Naive thymus-derived CD4-positive, alpha-beta T cell (primary cell): ENCODE measurements around the gene GGCT. TPM values are rescaled to one million over a fixed set of nuclear protein-coding genes. Genes with fewer than 3 reads are reported as not detected.

Experiments used
- ATAC-seq: fragments of 150-1000 bp; cut with Tn5 transposase; 2 replicates; pipeline ENCODE4 v1.10.0; 2021; ENCODE audit warnings: mild to moderate bottlenecking, moderate library complexity
- CTCF ChIA-PET: fragments of 350-600 bp; sonication (Branson Sonifier 250); formaldehyde crosslinking; loops from one replicate; lab custom pipeline; 2021; ENCODE audit warnings: antibody characterized with exemption; lab: Charles Lee
- POLR2A ChIA-PET: fragments of 350-600 bp; sonication (Branson Sonifier 250); formaldehyde crosslinking; loops from one replicate; lab custom pipeline; 2021; ENCODE audit warnings: antibody characterized with exemption, inconsistent platforms; lab: Charles Lee
- DNase-seq, 9 donors: peaks; one replicate each; pipeline versions ENCODE4 v3.0.0 to v3.0.0-alpha.2; 2020 to 2022; ENCODE audit warnings: mixed read lengths in 1 of 9
- H3K27ac ChIP-seq: one replicate; pipeline ENCODE4 v1.7.0; 2013; ENCODE audit warnings: mild to moderate bottlenecking, low read depth, low read length, moderate library complexity
- H3K27me3 ChIP-seq, 2 donors: one replicate each; pipeline ENCODE4 v1.7.0; 2013; ENCODE audit warnings: low read length in 2 of 2, mild to moderate bottlenecking in 2 of 2, moderate library complexity in 2 of 2; ENCODE audit not compliant: control insufficient read depth in 2 of 2, insufficient read depth in 2 of 2
- H3K36me3 ChIP-seq, 3 experiments: 1 replicate in 2 of 3; 2 replicates in 1 of 3; pipeline ENCODE4 v1.7.0; 2013; ENCODE audit warnings: low read length in 3 of 3, mild to moderate bottlenecking in 3 of 3, moderate library complexity in 1 of 3; ENCODE audit not compliant: insufficient read depth in 3 of 3, control insufficient read depth in 2 of 3
- H3K4me1 ChIP-seq, 2 donors: one replicate each; pipeline ENCODE4 v1.7.0; 2013; ENCODE audit warnings: low read length in 2 of 2, mild to moderate bottlenecking in 2 of 2, moderate library complexity in 1 of 2; ENCODE audit not compliant: control insufficient read depth in 2 of 2, insufficient read depth in 2 of 2
- H3K4me3 ChIP-seq: 2 replicates; pipeline ENCODE4 v1.7.0; 2013; ENCODE audit warnings: mild to moderate bottlenecking, low read length
- H3K9me3 ChIP-seq, 3 experiments: 1 replicate in 2 of 3; 2 replicates in 1 of 3; pipeline ENCODE4 v1.7.0; 2013; ENCODE audit warnings: low read length in 3 of 3; ENCODE audit not compliant: control insufficient read depth in 2 of 3
- H3K27ac Mint-ChIP-seq, 9 donors: one replicate each; pipeline ENCODE4 v1.8.0; 2020 to 2022; ENCODE audit warnings: mixed read lengths in 9 of 9, mild to moderate bottlenecking in 8 of 9, moderate library complexity in 5 of 9, inconsistent platforms in 2 of 9
- H3K27me3 Mint-ChIP-seq, 5 donors: one replicate each; pipeline ENCODE4 v1.8.0; 2021 to 2022; ENCODE audit warnings: mixed read lengths in 5 of 5, mild to moderate bottlenecking in 1 of 5
- H3K36me3 Mint-ChIP-seq, 5 donors: one replicate each; pipeline ENCODE4 v1.8.0; 2020 to 2022; ENCODE audit warnings: mixed read lengths in 5 of 5, mild to moderate bottlenecking in 3 of 5, inconsistent platforms in 1 of 5
- H3K4me1 Mint-ChIP-seq, 7 donors: one replicate each; pipeline ENCODE4 v1.8.0; 2020 to 2022; ENCODE audit warnings: mixed read lengths in 7 of 7, mild to moderate bottlenecking in 3 of 7, inconsistent platforms in 1 of 7
- H3K4me3 Mint-ChIP-seq, 10 donors: one replicate each; pipeline ENCODE4 v1.8.0; 2020 to 2022; ENCODE audit warnings: mild to moderate bottlenecking in 10 of 10, mixed read lengths in 10 of 10, moderate library complexity in 6 of 10, inconsistent platforms in 2 of 10
- H3K9me3 Mint-ChIP-seq, 11 donors: one replicate each; pipeline ENCODE4 v1.8.0; 2020 to 2022; ENCODE audit warnings: mixed read lengths in 11 of 11, mild to moderate bottlenecking in 4 of 11, inconsistent platforms in 1 of 11, moderate library complexity in 1 of 11
- intact Hi-C, 2 donors: fragments of 100-400 bp; cut with micrococcal nuclease; formaldehyde crosslinking; loops; one replicate each; pipeline ENCODE4 v1.15.1; 2023
- polyA plus RNA-seq, 2 donors: library from polyadenylated mRNA; unstranded; fragments of 300-500 nt; fragmentation: Illumina TruSeq; gene quantifications; one replicate each; pipeline ENCODE4 v1.2.3, GENCODE V29; 2021
- total RNA-seq, 6 experiments: library from RNA in 5 of 6; stranded (reverse) in 5 of 6; gene quantifications; 1 replicate in 5 of 6; 2 replicates in 1 of 6; pipeline ENCODE4 v1.2.3 and lab custom pipeline; 2021 to 2026

The GGCT gene
- total and polyA plus RNA-seq, 7 experiments from 2014 or later = 9.5 to 39.2 (median 11.4) TPM

GRCh38 chr7:30458311-30458710, 46.3 kb downstream of the GGCT start:
- peaks cover 0 to 46% (median 12%) of the 10 kb centered on the region in 5 donors for H3K36me3 Mint-ChIP-seq
- no peaks in the 10 kb centered on the region for H3K27me3 ChIP-seq
- no peaks in the 10 kb centered on the region for H3K4me1 ChIP-seq
- H3K36me3 ChIP-seq = peaks cover 3 to 54% (median 6%) of the 10 kb centered on the region in 3 experiments
- ChIA-PET CTCF (no interaction called here), POLR2A (no interaction called here)
- no peaks in the 10 kb centered on the region for H3K9me3 Mint-ChIP-seq
- DNase-seq (no peak), ATAC-seq (no peak)
- intact Hi-C loops = no loop called here
- no peaks in the 10 kb centered on the region for H3K27me3 Mint-ChIP-seq
- H3K4me3 ChIP-seq = no peak overlapping the region
- no peaks in the 10 kb centered on the region for H3K9me3 ChIP-seq
- peaks cover 0 to 10% (median 0%) of the 10 kb centered on the region in 7 donors for H3K4me1 Mint-ChIP-seq
- no peak overlapping the region for H3K4me3 Mint-ChIP-seq
- no peak overlapping the region for H3K27ac Mint-ChIP-seq
- H3K27ac ChIP-seq = no peak overlapping the region

- Histone ChIP-seq H3K4me3 (no peak overlapping the region), H3K27me3 (no peaks in the 10 kb centered on the region), H3K36me3 (peaks cover 3 to 79% (median 6%) of the 10 kb centered on the region in 3 experiments), H3K4me1 (no peaks in the 10 kb centered on the region), H3K27ac (no peak overlapping the region), H3K9me3 (no peaks in the 10 kb centered on the region)
- CTCF ChIA-PET = no interaction called here
- POLR2A ChIA-PET = no interaction called here
- Mint-ChIP-seq H3K36me3 (peaks cover 3 to 45% (median 8%) of the 10 kb centered on the region in 5 donors), H3K4me3 (no peak overlapping the region), H3K27me3 (no peaks in the 10 kb centered on the region), H3K9me3 (no peaks in the 10 kb centered on the region), H3K4me1 (peaks cover 0 to 4% (median 0%) of the 10 kb centered on the region in 7 donors), H3K27ac (no peak overlapping the region)
- intact Hi-C loops = no loop called here
- ATAC-seq (no peak), DNase-seq (no peak)
Measured at GRCh38 chr7:30453921-30454320, 50.7 kb downstream of the GGCT start.

- Mint-ChIP-seq H3K27me3 (no peaks in the 10 kb centered on the region), H3K9me3 (no peaks in the 10 kb centered on the region), H3K36me3 (peaks cover 0 to 46% (median 11%) of the 10 kb centered on the region in 5 donors), H3K4me3 (no peak overlapping the region), H3K4me1 (peaks cover 0 to 4% (median 0%) of the 10 kb centered on the region in 7 donors), H3K27ac (no peak overlapping the region)
- POLR2A ChIA-PET = no interaction called here
- Histone ChIP-seq H3K4me1 (no peaks in the 10 kb centered on the region), H3K27me3 (no peaks in the 10 kb centered on the region), H3K27ac (no peak overlapping the region), H3K9me3 (no peaks in the 10 kb centered on the region), H3K36me3 (peaks cover 3 to 87% (median 6%) of the 10 kb centered on the region in 3 experiments), H3K4me3 (no peak overlapping the region)
- ATAC-seq (no peak), DNase-seq (no peak)
- intact Hi-C loops = no loop called here
- CTCF ChIA-PET = no interaction called here
Measured at GRCh38 chr7:30453016-30453415, 51.6 kb downstream of the GGCT start.

GRCh38 chr7:30452280-30452930, 52.2 kb downstream of the GGCT start:
- ChIA-PET CTCF (no interaction called here), POLR2A (no interaction called here)
- H3K4me3 ChIP-seq = no peak overlapping the region
- ATAC-seq (no peak), DNase-seq (no peak)
- Mint-ChIP-seq H3K36me3 (peaks cover 0 to 52% (median 15%) of the 10 kb centered on the region in 5 donors), H3K4me1 (peaks cover 0 to 4% (median 0%) of the 10 kb centered on the region in 7 donors), H3K27me3 (no peaks in the 10 kb centered on the region), H3K4me3 (no peak overlapping the region), H3K9me3 (no peaks in the 10 kb centered on the region), H3K27ac (no peak overlapping the region)
- H3K27me3 ChIP-seq = no peaks in the 10 kb centered on the region
- H3K9me3 ChIP-seq = no peaks in the 10 kb centered on the region
- intact Hi-C loops = no loop called here
- H3K36me3 ChIP-seq = peaks cover 3 to 88% (median 11%) of the 10 kb centered on the region in 3 experiments
- H3K4me1 ChIP-seq = no peaks in the 10 kb centered on the region
- no peak overlapping the region for H3K27ac ChIP-seq

- Mint-ChIP-seq H3K4me3 (no peak overlapping the region), H3K9me3 (no peaks in the 10 kb centered on the region), H3K4me1 (peaks cover 0 to 4% (median 0%) of the 10 kb centered on the region in 7 donors), H3K27ac (no peak overlapping the region), H3K36me3 (peaks cover under 1 to 56% (median 19%) of the 10 kb centered on the region in 5 donors), H3K27me3 (no peaks in the 10 kb centered on the region)
- Histone ChIP-seq H3K9me3 (no peaks in the 10 kb centered on the region), H3K27me3 (no peaks in the 10 kb centered on the region), H3K4me3 (no peak overlapping the region), H3K36me3 (peaks cover 3 to 90% (median 15%) of the 10 kb centered on the region in 3 experiments), H3K4me1 (no peaks in the 10 kb centered on the region), H3K27ac (no peak overlapping the region)
- DNase-seq (no peak), ATAC-seq (no peak)
- POLR2A ChIA-PET = no interaction called here
- CTCF ChIA-PET = no interaction called here
- intact Hi-C loops = no loop called here
Measured at GRCh38 chr7:30451539-30452279, 52.9 kb downstream of the GGCT start.

GRCh38 chr7:30450983-30451497, 53.6 kb downstream of the GGCT start:
- intact Hi-C loops = no loop called here
- CTCF ChIA-PET = no interaction called here
- peaks cover 0 to 5% (median 2%) of the 10 kb centered on the region in 7 donors for H3K4me1 Mint-ChIP-seq
- H3K27ac ChIP-seq = no peak overlapping the region
- POLR2A ChIA-PET = no interaction called here
- no peaks in the 10 kb centered on the region for H3K9me3 ChIP-seq
- H3K4me3 ChIP-seq = no peak overlapping the region
- no peak for DNase-seq
- no peaks in the 10 kb centered on the region for H3K9me3 Mint-ChIP-seq
- H3K36me3 Mint-ChIP-seq = peaks cover 3 to 57% (median 21%) of the 10 kb centered on the region in 5 donors
- H3K27me3 Mint-ChIP-seq = no peaks in the 10 kb centered on the region
- H3K27me3 ChIP-seq = no peaks in the 10 kb centered on the region
- peaks cover 0 to 5% of the 10 kb centered on the region in 2 donors for H3K4me1 ChIP-seq
- no peak overlapping the region for H3K27ac Mint-ChIP-seq
- no peak overlapping the region for H3K4me3 Mint-ChIP-seq
- ATAC-seq = no peak
- peaks cover 5 to 87% (median 15%) of the 10 kb centered on the region in 3 experiments for H3K36me3 ChIP-seq
